GM03348 (cell line): Measurements from ENCODE around the gene EVX2.
A peak's percentile ranks its signal among the peaks of the same experiment; 100 is the strongest.

Source experiments
- DNase-seq: peaks from one replicate; pipeline ENCODE4 v3.0.0; 2012; ENCODE audit warnings: low spot score

EVX2 gene

GRCh38 chr2:176122052-176122682 lies 38.4 kb upstream of the EVX2 start:
- peak; percentile 80 for DNase-seq

- no peak for DNase-seq
Observed at GRCh38 chr2:176121190-176122051, 37.7 kb upstream of the EVX2 start.

- DNase-seq, result no peak
Observed at GRCh38 chr2:176120364-176121189, 36.8 kb upstream of the EVX2 start.

- DNase-seq, result no peak
Observed at GRCh38 chr2:176118601-176119339, 35.0 kb upstream of the EVX2 start.

GRCh38 chr2:176117823-176118371 lies 34.1 kb upstream of the EVX2 start:
- no peak for DNase-seq

GRCh38 chr2:176117162-176117822 lies 33.5 kb upstream of the EVX2 start:
- DNase-seq, result no peak

- DNase-seq, result peak; percentile 90
Observed at GRCh38 chr2:176115883-176116813, 32.4 kb upstream of the EVX2 start, which contains the start of gene HOXD10. TSS of gene HOXD10 (plus strand) at chr2:176116778. CDS start at chr2:176116834, 56 bp downstream.

GRCh38 chr2:176114930-176115625 lies 31.3 kb upstream of the EVX2 start:
- no peak for DNase-seq

GRCh38 chr2:176114120-176114929 lies 30.6 kb upstream of the EVX2 start:
- no peak for DNase-seq

- DNase-seq, result no peak
Observed at GRCh38 chr2:176112375-176113302, 28.9 kb upstream of the EVX2 start.

GRCh38 chr2:176111846-176112374 lies 28.1 kb upstream of the EVX2 start:
- DNase-seq, result no peak

- no peak for DNase-seq
Observed at GRCh38 chr2:176111309-176111663, 27.5 kb upstream of the EVX2 start.

GRCh38 chr2:176110415-176111308 lies 26.9 kb upstream of the EVX2 start:
- no peak for DNase-seq

- DNase-seq, result no peak
Observed at GRCh38 chr2:176109946-176110345, 26.2 kb upstream of the EVX2 start.

GRCh38 chr2:176109192-176109901 lies 25.6 kb upstream of the EVX2 start:
- no peak for DNase-seq
